GM18502 (cell line): Measurements from ENCODE around the gene ZNF586.
"Not testable (repeated sequence)": the region's sequence is repeated elsewhere in the genome, so short reads cannot be mapped to it uniquely, and the experiment has no call there.

ENCODE experiments used
- ATAC-seq: cut with Tn5 transposase; IDR thresholded peaks from one replicate; pipeline ENCODE4 v1.9.1; 2021; ENCODE audit warnings: mild to moderate bottlenecking; ENCODE audit not compliant: unreplicated experiment, poor library complexity

ZNF586 gene

DNA sequence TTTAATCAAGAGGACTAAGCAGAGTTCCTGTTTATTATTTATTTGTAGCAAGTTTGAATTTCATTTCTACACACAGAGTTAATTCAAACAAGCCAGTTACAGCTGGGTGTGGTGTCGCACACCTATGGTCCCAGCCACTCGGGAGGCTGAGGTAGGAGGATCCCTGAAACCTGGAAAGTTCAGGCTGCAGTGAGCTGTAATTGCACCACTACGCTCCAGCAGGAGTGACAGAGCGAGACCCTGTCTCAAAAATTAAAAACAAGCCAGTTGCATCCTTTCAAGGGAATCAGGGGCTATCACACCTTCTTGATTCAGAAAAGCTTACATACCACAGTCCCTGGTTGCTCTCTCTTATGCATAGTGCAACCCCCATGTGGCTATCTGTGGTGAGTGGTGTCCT is 19.8 kb downstream of the ZNF586 start:
- no peak for ATAC-seq

GRCh38 chr19:57796580-57796979 is 27.1 kb downstream of the ZNF586 start:
- not testable (repeated sequence) for ATAC-seq

GRCh38 chr19:57800696-57801095 is 31.2 kb downstream of the ZNF586 start:
- no peak for ATAC-seq

- ATAC-seq = no peak
Measured at GRCh38 chr19:57802269-57802668, 32.8 kb downstream of the ZNF586 start.

GRCh38 chr19:57803265-57803593 is 33.8 kb downstream of the ZNF586 start:
- no peak for ATAC-seq

DNA sequence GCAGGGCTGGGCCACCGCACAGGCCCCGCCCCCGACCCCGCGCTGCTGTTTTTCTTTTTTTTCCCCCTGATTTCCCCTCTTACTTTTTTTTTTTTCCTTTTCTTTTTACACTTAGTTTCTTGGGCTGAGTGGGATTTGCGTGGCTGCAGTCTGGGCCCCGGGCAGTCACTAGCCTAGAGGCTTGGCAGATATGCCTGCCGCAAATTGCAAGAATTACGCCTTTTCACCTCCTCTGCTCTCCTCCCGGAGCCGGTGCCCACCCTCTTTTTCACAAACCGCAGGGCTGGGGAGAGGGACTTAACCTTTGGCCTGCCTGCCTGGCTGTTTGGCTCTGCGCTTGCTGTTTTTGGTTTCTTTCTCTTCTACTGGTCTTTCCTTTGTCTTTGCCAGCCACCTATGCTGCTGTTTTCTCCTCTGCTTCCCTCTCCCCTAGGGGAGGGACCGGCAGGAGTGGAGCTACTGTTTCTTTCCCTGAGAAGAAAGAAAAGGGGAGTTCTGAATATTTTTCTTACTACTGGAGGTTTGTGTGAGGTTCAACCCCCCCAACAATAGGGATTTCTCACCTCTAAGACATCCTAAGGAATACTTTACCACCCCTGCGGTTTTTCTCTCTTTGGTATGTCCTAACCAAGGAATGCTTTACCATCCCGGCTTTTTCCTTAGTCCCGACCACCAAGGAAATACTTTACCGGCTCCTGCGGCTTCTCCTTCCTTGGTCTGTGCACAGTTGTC is 34.3 kb downstream of the ZNF586 start:
- ATAC-seq = no peak

- ATAC-seq = no peak
Measured at GRCh38 chr19:57807541-57807940, 38.1 kb downstream of the ZNF586 start.

- not testable (repeated sequence) for ATAC-seq
Measured at GRCh38 chr19:57810410-57811295, 41.2 kb downstream of the ZNF586 start.

DNA sequence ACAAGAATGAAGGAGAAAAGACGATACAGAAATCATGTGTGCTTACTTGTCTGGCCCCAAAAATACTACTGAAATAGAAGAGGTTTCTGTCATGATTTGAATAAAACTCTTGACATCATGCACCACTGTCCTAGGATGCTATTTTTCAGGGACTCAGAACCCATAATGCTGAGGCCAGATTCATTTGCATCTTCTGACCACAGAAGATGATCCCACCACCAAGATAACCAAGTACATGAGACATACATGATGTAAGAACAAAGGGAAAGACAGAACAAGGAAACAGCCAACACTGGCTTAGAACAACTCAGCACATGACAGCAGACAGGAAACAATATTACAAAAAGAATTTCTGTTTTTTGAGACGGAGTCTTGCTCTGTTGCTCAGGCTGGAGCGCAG is 42.8 kb downstream of the ZNF586 start:
- peak; percentile 51 for ATAC-seq

- not testable (repeated sequence) for ATAC-seq
Measured at GRCh38 chr19:57812975-57813820, 43.7 kb downstream of the ZNF586 start.

DNA sequence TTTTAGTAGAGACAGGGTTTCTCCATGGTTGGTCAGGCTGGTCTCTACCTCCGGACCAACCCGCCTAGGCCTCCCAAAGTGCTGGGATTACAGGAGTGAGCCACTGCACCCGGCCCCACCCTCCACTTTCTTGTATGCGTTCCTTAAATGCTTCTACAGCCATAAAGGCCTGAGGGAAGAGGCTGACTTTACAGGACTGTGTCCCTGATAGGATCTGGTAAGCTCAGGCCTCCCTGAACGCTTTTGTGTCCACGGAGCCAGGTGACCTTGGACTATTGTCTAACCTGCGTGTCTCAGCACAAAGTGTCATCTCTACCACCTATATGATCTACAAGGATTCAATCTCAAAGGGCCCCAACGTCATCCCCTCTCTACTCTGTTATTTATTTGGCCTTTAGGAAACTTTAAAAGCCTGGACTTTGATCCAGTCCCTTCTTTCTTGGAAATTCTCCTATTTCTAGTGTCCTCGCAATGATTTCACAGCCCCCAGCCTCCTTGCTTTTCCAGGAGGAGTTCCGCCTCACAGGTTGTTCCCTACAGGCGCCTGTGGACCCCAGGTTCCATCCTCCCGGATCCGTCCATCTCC is 44.5 kb downstream of the ZNF586 start:
- no peak for ATAC-seq

DNA sequence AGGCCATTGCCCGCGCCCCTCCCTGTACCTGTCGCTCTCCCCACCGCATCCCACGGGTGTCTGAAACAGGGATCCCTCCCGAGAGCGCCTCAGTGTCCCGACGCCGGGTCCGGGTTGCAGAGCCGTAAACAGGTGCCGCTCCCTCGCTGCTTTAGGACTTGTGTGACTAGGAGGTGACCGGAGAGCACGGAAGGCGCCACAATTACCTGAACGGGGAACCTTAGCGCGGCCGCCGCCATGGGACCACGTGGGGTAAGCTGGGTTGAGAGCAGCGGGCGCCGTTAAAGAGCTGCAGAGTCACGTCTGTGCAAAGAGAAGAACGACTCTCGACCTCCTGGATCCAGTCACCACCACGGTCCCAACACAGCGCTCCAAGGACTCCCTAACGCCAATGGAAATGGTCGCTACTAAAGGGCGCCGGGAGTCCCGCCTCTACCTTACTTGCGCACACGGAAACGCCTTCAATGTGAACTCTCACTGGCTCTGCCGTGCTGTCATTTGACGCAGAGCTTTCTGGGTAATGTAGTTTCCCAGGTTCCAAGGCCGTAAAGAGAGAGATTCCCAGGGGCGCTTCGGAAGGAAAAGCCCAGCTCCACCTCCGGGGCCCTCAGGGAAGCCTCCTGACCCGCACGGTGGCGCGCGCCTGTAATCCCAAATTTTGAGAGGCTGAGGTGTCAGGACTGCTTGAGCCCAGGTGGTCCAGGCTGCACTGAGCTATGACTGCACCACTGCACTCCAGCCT is 45.2 kb downstream of the ZNF586 start, which contains the start of gene ZNF552:
TSS of gene ZNF552 (minus strand) at position 409 of the 742 bp plus-strand sequence. CDS start at position 239, 170 bp downstream.
- ATAC-seq = peak; percentile 74

DNA sequence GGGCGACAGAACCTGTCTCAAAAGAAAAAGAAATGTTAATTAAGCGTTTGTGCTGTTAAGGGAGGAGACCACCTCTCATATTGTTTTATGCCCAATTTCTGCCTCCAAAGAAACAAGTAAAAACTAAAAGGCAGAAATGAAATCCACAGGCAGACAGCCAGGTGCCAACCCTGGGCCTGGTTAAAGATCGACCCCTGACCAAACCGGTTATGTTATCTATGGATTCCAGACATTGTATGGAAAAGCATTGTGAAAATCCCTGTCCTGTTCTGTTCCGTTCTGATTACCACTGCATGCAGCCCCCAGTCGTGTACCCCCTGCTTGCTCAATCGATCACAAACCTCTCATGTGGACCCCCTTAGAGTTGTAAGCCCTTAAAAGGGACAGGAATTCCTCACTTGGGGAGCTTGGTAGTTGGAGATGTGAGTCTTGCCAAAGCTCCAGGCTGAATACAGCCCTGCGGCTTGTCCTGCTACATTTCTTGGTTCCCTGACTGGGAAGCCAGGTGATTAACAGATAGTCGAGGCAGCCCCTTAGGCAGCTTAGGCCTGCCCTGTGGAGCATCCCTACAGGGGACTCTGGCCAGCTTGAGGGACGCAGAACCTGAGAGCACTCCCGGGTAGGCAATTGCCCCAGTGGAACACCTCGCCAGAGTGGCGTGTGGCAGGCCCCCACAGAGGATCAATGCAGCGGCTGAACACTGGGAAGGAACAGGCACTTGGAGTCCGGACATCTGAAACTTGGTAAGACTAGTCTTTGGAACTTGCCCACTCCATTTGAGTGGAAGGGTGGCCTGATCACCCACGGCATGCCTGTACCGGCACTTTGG is 46.0 kb downstream of the ZNF586 start:
- no peak for ATAC-seq

DNA sequence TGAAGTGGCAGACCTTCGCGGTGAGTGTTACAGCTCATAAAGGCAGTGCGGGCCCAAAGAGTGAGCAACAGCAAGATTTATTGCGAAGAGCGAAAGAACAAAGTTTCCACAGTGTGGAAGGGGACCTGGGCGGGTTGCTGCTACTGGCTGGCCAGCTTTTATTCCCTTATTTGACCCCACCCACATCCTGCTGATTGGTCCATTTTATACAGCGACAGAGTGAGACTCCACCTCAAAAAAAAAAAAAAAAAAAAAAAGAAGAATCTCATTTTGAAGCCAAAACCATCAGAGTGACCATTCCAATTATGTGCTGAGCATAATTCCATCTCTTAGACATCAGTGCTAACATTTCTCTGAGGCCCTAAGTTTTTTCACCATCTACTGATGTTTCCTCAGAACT is 47.2 kb downstream of the ZNF586 start:
- no peak for ATAC-seq

DNA sequence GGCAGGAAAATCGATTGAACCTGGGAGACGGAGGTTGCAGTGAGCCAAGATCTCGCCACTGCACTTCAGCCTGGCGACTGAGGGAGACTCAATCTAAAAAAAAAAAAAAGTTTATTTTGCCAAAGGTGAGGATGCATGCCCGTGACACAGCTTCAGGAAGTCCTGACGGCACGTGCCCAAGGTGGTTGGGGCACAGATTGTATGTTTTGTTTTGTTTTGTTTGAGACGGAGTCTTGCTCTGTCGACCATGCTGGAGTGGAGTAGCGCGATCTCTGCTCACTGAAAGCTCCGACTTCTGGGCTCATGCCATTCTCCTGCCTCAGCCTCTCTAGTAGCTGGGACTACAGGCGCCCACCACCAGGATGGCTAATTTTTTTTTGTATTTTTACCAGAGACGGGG is 48.5 kb downstream of the ZNF586 start:
- no peak for ATAC-seq

DNA sequence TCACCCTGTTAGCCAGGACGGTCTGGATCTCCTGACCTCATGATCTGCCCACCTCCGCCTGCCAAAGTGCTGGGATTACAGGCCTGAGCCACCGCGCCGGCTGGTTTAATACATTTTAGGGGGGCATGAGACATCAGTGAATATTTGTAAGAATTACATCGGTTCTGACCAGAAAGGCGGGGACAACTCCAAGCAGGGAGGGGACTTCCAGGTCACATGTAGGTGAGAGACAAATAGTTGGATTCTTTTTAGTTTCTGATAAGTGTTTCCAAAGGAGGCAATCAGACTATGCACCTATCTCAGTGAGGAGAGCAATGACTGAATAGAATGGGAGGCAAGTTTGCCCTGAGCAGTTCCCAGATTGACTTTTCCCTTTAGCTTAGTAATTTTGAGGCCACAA is 48.9 kb downstream of the ZNF586 start:
- no peak for ATAC-seq

GRCh38 chr19:57819475-57820148 is 50.1 kb downstream of the ZNF586 start:
- peak; percentile 85 for ATAC-seq

DNA sequence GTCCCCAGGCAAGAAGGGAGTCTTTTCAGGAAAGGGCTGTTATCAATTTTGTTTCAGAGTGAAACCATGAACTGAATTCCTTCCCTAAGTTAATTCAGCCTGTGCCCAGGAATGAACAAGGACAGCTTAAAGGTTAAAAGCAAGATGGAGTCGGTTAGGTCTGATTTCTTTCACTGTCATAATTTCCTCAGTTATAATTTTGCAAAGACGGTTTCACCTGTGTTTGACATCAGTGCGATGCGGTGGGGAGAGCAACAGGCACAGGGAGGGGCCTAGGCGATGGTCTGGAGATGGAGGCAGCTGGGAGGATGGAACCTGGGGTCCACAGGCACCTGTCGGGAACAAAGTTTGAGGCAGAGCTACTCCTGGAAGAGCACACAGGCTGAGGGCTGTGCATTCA is 51.1 kb downstream of the ZNF586 start:
- ATAC-seq = no peak
